AG09309 (cell line): ENCODE results near the gene FOSL1.

Source experiments
- DNase-seq: peaks from one replicate; pipeline ENCODE4 v3.0.0-alpha.2; 2010; ENCODE audit warnings: low read depth
- H3K4me3 ChIP-seq: 2 replicates; pipeline ENCODE4 v1.5.1; 2011; ENCODE audit warnings: mild to moderate bottlenecking, low read depth, low read length, moderate library complexity; ENCODE audit not compliant: control insufficient read depth
- CTCF ChIP-seq: IDR thresholded peaks from 2 replicates; pipeline ENCODE4 v1.5.1; 2011; ENCODE audit warnings: mild to moderate bottlenecking, low read depth, low read length, inconsistent platforms; ENCODE audit not compliant: insufficient read depth, control insufficient read depth; ENCODE audit errors: missing control alignments

FOSL1 gene

GRCh38 chr11:65868907-65869306, 31.3 kb downstream of the FOSL1 start:
- no peak for TF ChIP-seq CTCF
- H3K4me3 ChIP-seq: no peak overlapping the region
- no peak for DNase-seq

- no peak for DNase-seq
- TF ChIP-seq CTCF: no peak
- H3K4me3 ChIP-seq: no peak overlapping the region
Observed at GRCh38 chr11:65868076-65868667, 32.0 kb downstream of the FOSL1 start.

- no peak for TF ChIP-seq CTCF
- H3K4me3 ChIP-seq: no peak overlapping the region
- no peak for DNase-seq
Observed at GRCh38 chr11:65867284-65868071, 32.7 kb downstream of the FOSL1 start.

- H3K4me3 ChIP-seq: no peak overlapping the region
- TF ChIP-seq CTCF: no peak
- no peak for DNase-seq
Observed at GRCh38 chr11:65866509-65867283, 33.5 kb downstream of the FOSL1 start.

GRCh38 chr11:65865550-65866172, 34.5 kb downstream of the FOSL1 start:
- no peak for TF ChIP-seq CTCF
- H3K4me3 ChIP-seq: no peak overlapping the region
- no peak for DNase-seq

- no peak overlapping the region for H3K4me3 ChIP-seq
- DNase-seq: no peak
- no peak for TF ChIP-seq CTCF
Observed at GRCh38 chr11:65864706-65865471, 35.3 kb downstream of the FOSL1 start.
